OCI-LY7 (cell line): Measurements from ENCODE around the gene DCTN5. TPM values are rescaled to one million over a fixed set of nuclear protein-coding genes. Genes with fewer than 3 reads are reported as not detected.
A peak's percentile ranks its signal among the peaks of the same experiment; 100 is the strongest.

ENCODE experiments used
- BruUV-seq: library from RNA; stranded (reverse); fragments of 400-500 nt; replicated peaks from 2 replicates; lab custom pipeline; 2021; lab: Mats Ljungman, UMichigan
- CTCF ChIA-PET: fragments of 300-600 bp; sonication (Branson Sonifier 250); formaldehyde crosslinking; loops from one replicate; lab custom pipeline; 2022; ENCODE audit warnings: antibody characterized with exemption; ENCODE audit not compliant: unreplicated experiment; lab: Charles Lee
- POLR2A ChIA-PET: fragments of 300-600 bp; sonication (Branson Sonifier 250); formaldehyde crosslinking; loops from one replicate; lab custom pipeline; 2022; ENCODE audit warnings: antibody characterized with exemption; lab: Charles Lee
- DNase-seq: peaks from one replicate; pipeline ENCODE4 v3.0.0-alpha.2; 2015; ENCODE audit warnings: low spot score
- H2AFZ ChIP-seq: fragments of 200-600 bp; sonication (generic), shearing (Covaris generic); 2 replicates; pipeline ENCODE4 v1.6.1; 2014; ENCODE audit warnings: mild to moderate bottlenecking, antibody characterized with exemption, low read length, moderate library complexity
- H3K27ac ChIP-seq: fragments of 200-600 bp; sonication (generic); 2 replicates; pipeline ENCODE4 v1.5.1; 2014; ENCODE audit warnings: mixed run types, low read depth, mild to moderate bottlenecking, moderate library complexity, low read length, inconsistent platforms; ENCODE audit not compliant: poor library complexity, severe bottlenecking
- H3K36me3 ChIP-seq: fragments of 200-600 bp; sonication (generic); 2 replicates; pipeline ENCODE4 v1.6.1; 2014; ENCODE audit warnings: mild to moderate bottlenecking, antibody characterized with exemption, low read length, moderate library complexity, mixed read lengths; ENCODE audit not compliant: insufficient read depth
- H3K4me1 ChIP-seq: fragments of 200-600 bp; sonication (generic); 2 replicates; pipeline ENCODE4 v1.5.1; 2014; ENCODE audit warnings: mild to moderate bottlenecking, low read length; ENCODE audit not compliant: insufficient read depth, poor library complexity, severe bottlenecking
- H3K4me2 ChIP-seq: fragments of 200-600 bp; sonication (generic); 2 replicates; pipeline ENCODE4 v1.6.1; 2014; ENCODE audit warnings: mild to moderate bottlenecking, low read length
- H3K4me3 ChIP-seq: fragments of 200-600 bp; sonication (generic); 2 replicates; pipeline ENCODE4 v1.5.1; 2014; ENCODE audit warnings: mild to moderate bottlenecking, low read depth, low read length; ENCODE audit not compliant: poor library complexity, severe bottlenecking
- H3K79me2 ChIP-seq: fragments of 200-600 bp; sonication (generic); 2 replicates; pipeline ENCODE4 v1.6.1; 2016; ENCODE audit warnings: low read depth, mild to moderate bottlenecking, low read length, moderate library complexity, mixed read lengths; ENCODE audit not compliant: insufficient read depth
- H3K9me2 ChIP-seq: fragments of 200-600 bp; sonication (generic); 2 replicates; pipeline ENCODE4 v1.6.1; 2016; ENCODE audit warnings: mild to moderate bottlenecking, low read length, mixed read lengths; ENCODE audit not compliant: insufficient read depth
- H3K9me3 ChIP-seq: fragments of 200-600 bp; sonication (generic); 2 replicates; pipeline ENCODE4 v1.6.1; 2014; ENCODE audit warnings: mild to moderate bottlenecking, mixed run types, low read length, mixed read lengths
- H4K20me1 ChIP-seq: fragments of 200-600 bp; sonication (generic); 2 replicates; pipeline ENCODE4 v1.6.1; 2014; ENCODE audit warnings: mild to moderate bottlenecking, antibody characterized with exemption, low read length, moderate library complexity, mixed read lengths; ENCODE audit not compliant: insufficient read depth
- EZH2phosphoT487 ChIP-seq: fragments of 200-600 bp; sonication (generic); IDR thresholded peaks from 2 replicates; pipeline ENCODE4 v1.6.1; 2018; ENCODE audit warnings: low read depth, borderline replicate concordance, mild to moderate bottlenecking, mixed run types, antibody characterized with exemption, low read length, moderate library complexity, mixed read lengths
- intact Hi-C: fragments of 100-400 bp; cut with micrococcal nuclease; formaldehyde crosslinking; loops from one replicate; pipeline ENCODE4 v1.10.0; 2022; ENCODE audit not compliant: unreplicated experiment
- total RNA-seq, 2 experiments: library from RNA; depleted of rRNA in 1 of 2; stranded (reverse); fragments of >200 nt in 1 of 2; shearing (Covaris generic) in 1 of 2; gene quantifications; 2 replicates each; pipeline ENCODE4 v1.2.3, GENCODE V29; 2014 to 2022
- TF ChIP-seq, protein P1 (sequence below): fragments of 200-600 bp; sonication (generic); conservative IDR thresholded peaks from 2 replicates; pipeline ENCODE4 v1.5.1; 2014; ENCODE audit warnings: mild to moderate bottlenecking, antibody characterized with exemption, low read length, moderate library complexity, mixed read lengths

Gene DCTN5
- total RNA-seq, 2 experiments from 2014 or later, result 37.3 to 89.6 TPM

GRCh38 chr16:23634461-23635036, 6.7 kb upstream of the DCTN5 start:
- H3K4me2 ChIP-seq, result no peak overlapping the region
- BruUV-seq, result no TSS peak
- DNase-seq, result no peak
- H3K4me1 ChIP-seq, result peaks cover under 1% of the 10 kb centered on the region
- no peak overlapping the region for H2AFZ ChIP-seq
- H4K20me1 ChIP-seq, result no peaks in the 10 kb centered on the region
- H3K27ac ChIP-seq, result no peak overlapping the region
- H3K4me3 ChIP-seq, result no peak overlapping the region
- H3K9me3 ChIP-seq, result no peaks in the 10 kb centered on the region
- H3K79me2 ChIP-seq, result peaks cover 20% of the 10 kb centered on the region; the same call in 1 of the 2 replicates
- intact Hi-C loops, result no loop called here
- no peaks in the 10 kb centered on the region for H3K9me2 ChIP-seq
- CTCF ChIA-PET, result no interaction called here
- peaks cover 80% of the 10 kb centered on the region for H3K36me3 ChIP-seq
- POLR2A ChIA-PET, result no interaction called here
- TF ChIP-seq, protein P1, sequence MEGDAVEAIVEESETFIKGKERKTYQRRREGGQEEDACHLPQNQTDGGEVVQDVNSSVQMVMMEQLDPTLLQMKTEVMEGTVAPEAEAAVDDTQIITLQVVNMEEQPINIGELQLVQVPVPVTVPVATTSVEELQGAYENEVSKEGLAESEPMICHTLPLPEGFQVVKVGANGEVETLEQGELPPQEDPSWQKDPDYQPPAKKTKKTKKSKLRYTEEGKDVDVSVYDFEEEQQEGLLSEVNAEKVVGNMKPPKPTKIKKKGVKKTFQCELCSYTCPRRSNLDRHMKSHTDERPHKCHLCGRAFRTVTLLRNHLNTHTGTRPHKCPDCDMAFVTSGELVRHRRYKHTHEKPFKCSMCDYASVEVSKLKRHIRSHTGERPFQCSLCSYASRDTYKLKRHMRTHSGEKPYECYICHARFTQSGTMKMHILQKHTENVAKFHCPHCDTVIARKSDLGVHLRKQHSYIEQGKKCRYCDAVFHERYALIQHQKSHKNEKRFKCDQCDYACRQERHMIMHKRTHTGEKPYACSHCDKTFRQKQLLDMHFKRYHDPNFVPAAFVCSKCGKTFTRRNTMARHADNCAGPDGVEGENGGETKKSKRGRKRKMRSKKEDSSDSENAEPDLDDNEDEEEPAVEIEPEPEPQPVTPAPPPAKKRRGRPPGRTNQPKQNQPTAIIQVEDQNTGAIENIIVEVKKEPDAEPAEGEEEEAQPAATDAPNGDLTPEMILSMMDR, result no peak
- no peak for TF ChIP-seq EZH2phosphoT487

DNA sequence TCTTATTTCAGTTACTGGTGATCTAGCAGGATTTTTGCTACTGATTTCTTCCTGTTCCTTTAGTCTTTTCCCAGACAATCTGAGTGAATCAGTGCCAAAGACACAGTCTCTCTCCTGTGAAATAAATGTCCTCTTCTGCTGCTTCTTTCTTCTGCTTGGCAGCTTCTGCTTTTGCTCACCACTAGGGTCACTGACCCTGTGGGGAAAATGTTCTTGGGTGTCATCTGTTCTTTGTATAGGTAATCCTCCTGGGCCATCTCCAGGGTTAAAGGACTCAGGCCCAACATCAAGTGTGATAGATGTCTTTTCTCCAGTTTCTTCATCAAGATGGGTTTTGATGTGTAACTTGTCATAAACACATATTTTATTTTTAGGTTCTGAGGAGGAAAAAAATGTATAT, 5.3 kb upstream of the DCTN5 start:
- H3K4me2 ChIP-seq, result no peak overlapping the region
- CTCF ChIA-PET, result no interaction called here

DNA sequence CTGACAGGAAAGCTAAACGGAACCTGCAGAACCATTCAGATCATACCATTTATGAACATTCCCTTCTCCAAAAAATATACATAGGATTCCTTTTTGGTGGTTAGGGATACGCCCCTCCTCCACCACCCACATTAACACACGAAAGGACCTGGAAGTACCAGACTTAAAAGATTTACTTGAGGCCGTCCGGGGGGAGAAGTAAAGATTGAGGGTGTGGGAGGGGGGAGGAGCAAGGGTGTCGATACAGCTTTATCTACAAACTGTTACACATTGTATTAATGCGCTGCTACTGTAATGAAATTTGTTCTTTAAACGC, 693 bp upstream of the DCTN5 start:
- Histone ChIP-seq H3K9me3 (no peaks in the 10 kb centered on the region), H3K9me2 (no peaks in the 10 kb centered on the region), H3K4me2 (peak overlapping the region; percentile 87), H2AFZ (peak overlapping the region; percentile 89), H4K20me1 (peaks cover 5% of the 10 kb centered on the region; the same call in 1 of the 2 replicates), H3K36me3 (peaks cover 48% of the 10 kb centered on the region), H3K79me2 (peaks cover 46% of the 10 kb centered on the region), H3K4me1 (peaks cover 17% of the 10 kb centered on the region), H3K4me3 (peak overlapping the region; percentile 91), H3K27ac (peak overlapping the region; percentile 62)
- ChIA-PET CTCF (no interaction called here), POLR2A (interaction anchor here (0.6 kb wide), 1 partner anchor 100 kb away, joined by 3 read pairs; no protein-coding TSS in a partner anchor)
- no peak for TF ChIP-seq EZH2phosphoT487
- TF ChIP-seq, protein P1, result no peak
- BruUV-seq, result no TSS peak
- intact Hi-C loops, result loop anchor here (2.0 kb wide), 1 partner anchor 38 kb away; the partner anchor contains the start of gene PLK1
- DNase-seq, result no peak

More for the DNA sequence above, 5.3 kb upstream of the DCTN5 start:
- intact Hi-C loops, result no loop called here
- Histone ChIP-seq H3K4me3 (no peak overlapping the region), H2AFZ (no peak overlapping the region), H3K9me2 (no peaks in the 10 kb centered on the region), H4K20me1 (no peaks in the 10 kb centered on the region), H3K79me2 (peaks cover 34% of the 10 kb centered on the region), H3K9me3 (no peaks in the 10 kb centered on the region), H3K27ac (no peak overlapping the region), H3K4me1 (peaks cover 6% of the 10 kb centered on the region), H3K36me3 (peaks cover 68% of the 10 kb centered on the region)
- no peak for DNase-seq
- no TSS peak for BruUV-seq
- POLR2A ChIA-PET, result no interaction called here
- TF ChIP-seq EZH2phosphoT487, result no peak
- TF ChIP-seq, protein P1, result peak; percentile 30; the same call in 1 of the 2 replicates
